ENCODE data around the gene VWA8.

VWA8 gene

GRCh38 chr13:41833831-41834230 lies 127.1 kb downstream of the VWA8 start:
- Histone ChIP-seq H3K4me1 (ENCODE audit: control insufficient read depth, insufficient read depth, low read length, unreplicated experiment) (peaks cover 25% of the 10 kb centered on the region), H3K27ac (ENCODE audit: low read depth, low read length) (no peak overlapping the region), H3K27me3 (ENCODE audit: insufficient read depth, low read length) (no peaks in the 10 kb centered on the region), H2AFZ (ENCODE audit: low read length, unreplicated experiment) (no peak overlapping the region), H3K79me2 (ENCODE audit: control insufficient read depth, insufficient read depth, low read length, unreplicated experiment) (no peaks in the 10 kb centered on the region), H3K4me3 (ENCODE audit: low read depth, low read length) (no peak overlapping the region), H3K36me3 (ENCODE audit: insufficient read depth, low read length) (0 out of 2 replicates have a peak, but pooled peaks cover 6% of the 10 kb centered on the region)

- Histone ChIP-seq H3K4me1 (ENCODE audit: control insufficient read depth, insufficient read depth, low read length, unreplicated experiment) (peaks cover 31% of the 10 kb centered on the region), H3K36me3 (ENCODE audit: insufficient read depth, low read length) (0 out of 2 replicates have a peak, but pooled peaks cover 6% of the 10 kb centered on the region), H3K27me3 (ENCODE audit: insufficient read depth, low read length) (no peaks in the 10 kb centered on the region), H3K79me2 (ENCODE audit: control insufficient read depth, insufficient read depth, low read length, unreplicated experiment) (no peaks in the 10 kb centered on the region), H2AFZ (ENCODE audit: low read length, unreplicated experiment) (no peak overlapping the region), H3K27ac (ENCODE audit: low read depth, low read length) (no peak overlapping the region), H3K4me3 (ENCODE audit: low read depth, low read length) (no peak overlapping the region)
These were observed 127.7 kb downstream of the VWA8 start for GRCh38 chr13:41833201-41833600.

- Histone ChIP-seq H3K27ac (ENCODE audit: low read depth, low read length) (peak overlapping the region; percentile 91), H3K79me2 (ENCODE audit: control insufficient read depth, insufficient read depth, low read length, unreplicated experiment) (no peaks in the 10 kb centered on the region), H2AFZ (ENCODE audit: low read length, unreplicated experiment) (no peak overlapping the region), H3K27me3 (ENCODE audit: insufficient read depth, low read length) (no peaks in the 10 kb centered on the region), H3K4me3 (ENCODE audit: low read depth, low read length) (peak overlapping the region; percentile 41; the same call in 1 of the 2 replicates), H3K4me1 (ENCODE audit: control insufficient read depth, insufficient read depth, low read length, unreplicated experiment) (peaks cover 37% of the 10 kb centered on the region), H3K36me3 (ENCODE audit: insufficient read depth, low read length) (no peaks in the 10 kb centered on the region)
These were observed 133.2 kb downstream of the VWA8 start for GRCh38 chr13:41827507-41828213.

GRCh38 chr13:41825691-41826090 lies 135.2 kb downstream of the VWA8 start:
- H2AFZ ChIP-seq (ENCODE audit: low read length, unreplicated experiment): no peak overlapping the region
- no peaks in the 10 kb centered on the region for H3K79me2 ChIP-seq (ENCODE audit: control insufficient read depth, insufficient read depth, low read length, unreplicated experiment)
- peaks cover 37% of the 10 kb centered on the region for H3K4me1 ChIP-seq (ENCODE audit: control insufficient read depth, insufficient read depth, low read length, unreplicated experiment)
- no peak overlapping the region for H3K27ac ChIP-seq (ENCODE audit: low read depth, low read length)
- no peaks in the 10 kb centered on the region for H3K27me3 ChIP-seq (ENCODE audit: insufficient read depth, low read length)
- H3K36me3 ChIP-seq (ENCODE audit: insufficient read depth, low read length): no peaks in the 10 kb centered on the region
- H3K4me3 ChIP-seq (ENCODE audit: low read depth, low read length): no peak overlapping the region

- H3K27ac ChIP-seq (ENCODE audit: low read depth, low read length): no peak overlapping the region
- no peaks in the 10 kb centered on the region for H3K36me3 ChIP-seq (ENCODE audit: insufficient read depth, low read length)
- no peaks in the 10 kb centered on the region for H3K27me3 ChIP-seq (ENCODE audit: insufficient read depth, low read length)
- no peak overlapping the region for H2AFZ ChIP-seq (ENCODE audit: low read length, unreplicated experiment)
- no peak overlapping the region for H3K4me3 ChIP-seq (ENCODE audit: low read depth, low read length)
- H3K4me1 ChIP-seq (ENCODE audit: control insufficient read depth, insufficient read depth, low read length, unreplicated experiment): peaks cover 32% of the 10 kb centered on the region
- H3K79me2 ChIP-seq (ENCODE audit: control insufficient read depth, insufficient read depth, low read length, unreplicated experiment): no peaks in the 10 kb centered on the region
These were observed 137.4 kb downstream of the VWA8 start for GRCh38 chr13:41823476-41823875.

GRCh38 chr13:41822560-41822959 lies 138.3 kb downstream of the VWA8 start:
- no peaks in the 10 kb centered on the region for H3K36me3 ChIP-seq (ENCODE audit: insufficient read depth, low read length)
- no peak overlapping the region for H3K27ac ChIP-seq (ENCODE audit: low read depth, low read length)
- H3K4me3 ChIP-seq (ENCODE audit: low read depth, low read length): no peak overlapping the region
- no peak overlapping the region for H2AFZ ChIP-seq (ENCODE audit: low read length, unreplicated experiment)
- no peaks in the 10 kb centered on the region for H3K79me2 ChIP-seq (ENCODE audit: control insufficient read depth, insufficient read depth, low read length, unreplicated experiment)
- no peaks in the 10 kb centered on the region for H3K27me3 ChIP-seq (ENCODE audit: insufficient read depth, low read length)
- H3K4me1 ChIP-seq (ENCODE audit: control insufficient read depth, insufficient read depth, low read length, unreplicated experiment): peaks cover 25% of the 10 kb centered on the region

GRCh38 chr13:41821238-41821594 lies 139.7 kb downstream of the VWA8 start:
- H3K27ac ChIP-seq (ENCODE audit: low read depth, low read length): no peak overlapping the region
- H3K27me3 ChIP-seq (ENCODE audit: insufficient read depth, low read length): no peaks in the 10 kb centered on the region
- H3K4me3 ChIP-seq (ENCODE audit: low read depth, low read length): no peak overlapping the region
- no peaks in the 10 kb centered on the region for H3K79me2 ChIP-seq (ENCODE audit: control insufficient read depth, insufficient read depth, low read length, unreplicated experiment)
- no peak overlapping the region for H2AFZ ChIP-seq (ENCODE audit: low read length, unreplicated experiment)
- H3K4me1 ChIP-seq (ENCODE audit: control insufficient read depth, insufficient read depth, low read length, unreplicated experiment): peaks cover 13% of the 10 kb centered on the region
- H3K36me3 ChIP-seq (ENCODE audit: insufficient read depth, low read length): 0 out of 2 replicates have a peak, but pooled peaks cover under 1% of the 10 kb centered on the region

GRCh38 chr13:41820581-41821237 lies 140.2 kb downstream of the VWA8 start:
- Histone ChIP-seq H3K36me3 (ENCODE audit: insufficient read depth, low read length) (0 out of 2 replicates have a peak, but pooled peaks cover 5% of the 10 kb centered on the region), H3K27ac (ENCODE audit: low read depth, low read length) (no peak overlapping the region)

GRCh38 chr13:41816057-41816456 lies 144.9 kb downstream of the VWA8 start:
- Histone ChIP-seq H3K27ac (ENCODE audit: low read depth, low read length) (peak overlapping the region; percentile 30; the same call in 1 of the 2 replicates), H2AFZ (ENCODE audit: low read length, unreplicated experiment) (no peak overlapping the region), H3K36me3 (ENCODE audit: insufficient read depth, low read length) (0 out of 2 replicates have a peak, but pooled peaks cover 9% of the 10 kb centered on the region), H3K79me2 (ENCODE audit: control insufficient read depth, insufficient read depth, low read length, unreplicated experiment) (no peaks in the 10 kb centered on the region), H3K4me3 (ENCODE audit: low read depth, low read length) (no peak overlapping the region), H3K4me1 (ENCODE audit: control insufficient read depth, insufficient read depth, low read length, unreplicated experiment) (peaks cover 15% of the 10 kb centered on the region), H3K27me3 (ENCODE audit: insufficient read depth, low read length) (no peaks in the 10 kb centered on the region)

More at GRCh38 chr13:41820581-41821237, 140.2 kb downstream of the VWA8 start:
- Histone ChIP-seq H3K4me3 (ENCODE audit: low read depth, low read length) (no peak overlapping the region), H2AFZ (ENCODE audit: low read length, unreplicated experiment) (no peak overlapping the region), H3K4me1 (ENCODE audit: control insufficient read depth, insufficient read depth, low read length, unreplicated experiment) (peaks cover 9% of the 10 kb centered on the region), H3K27me3 (ENCODE audit: insufficient read depth, low read length) (no peaks in the 10 kb centered on the region), H3K79me2 (ENCODE audit: control insufficient read depth, insufficient read depth, low read length, unreplicated experiment) (no peaks in the 10 kb centered on the region)

GRCh38 chr13:41813426-41813825 lies 147.5 kb downstream of the VWA8 start:
- Histone ChIP-seq H3K27me3 (ENCODE audit: insufficient read depth, low read length) (no peaks in the 10 kb centered on the region), H3K79me2 (ENCODE audit: control insufficient read depth, insufficient read depth, low read length, unreplicated experiment) (no peaks in the 10 kb centered on the region), H3K36me3 (ENCODE audit: insufficient read depth, low read length) (0 out of 2 replicates have a peak, but pooled peaks cover 9% of the 10 kb centered on the region), H3K4me3 (ENCODE audit: low read depth, low read length) (no peak overlapping the region), H2AFZ (ENCODE audit: low read length, unreplicated experiment) (no peak overlapping the region), H3K27ac (ENCODE audit: low read depth, low read length) (peak overlapping the region; percentile 14; the same call in 1 of the 2 replicates), H3K4me1 (ENCODE audit: control insufficient read depth, insufficient read depth, low read length, unreplicated experiment) (peaks cover 15% of the 10 kb centered on the region)

- Histone ChIP-seq H3K27ac (ENCODE audit: low read depth, low read length) (peak overlapping the region; percentile 14; the same call in 1 of the 2 replicates), H3K79me2 (ENCODE audit: control insufficient read depth, insufficient read depth, low read length, unreplicated experiment) (no peaks in the 10 kb centered on the region), H3K36me3 (ENCODE audit: insufficient read depth, low read length) (peaks cover 9% of the 10 kb centered on the region; the same call in 1 of the 2 replicates), H3K4me1 (ENCODE audit: control insufficient read depth, insufficient read depth, low read length, unreplicated experiment) (peaks cover 15% of the 10 kb centered on the region), H3K4me3 (ENCODE audit: low read depth, low read length) (no peak overlapping the region), H2AFZ (ENCODE audit: low read length, unreplicated experiment) (no peak overlapping the region), H3K27me3 (ENCODE audit: insufficient read depth, low read length) (no peaks in the 10 kb centered on the region)
These were observed 148.1 kb downstream of the VWA8 start for GRCh38 chr13:41812851-41813250.
